ENCODE results near the gene ELK3.
"Not testable (repeated sequence)": the region's sequence is repeated elsewhere in the genome, so short reads cannot be mapped to it uniquely, and the experiment has no call there.

ELK3 gene

GRCh38 chr12:96310067-96310466, 115.9 kb downstream of the ELK3 start:
- no peak for DNase-seq (ENCODE audit: low spot score)

- DNase-seq (ENCODE audit: low spot score) = no peak
Observed at GRCh38 chr12:96311191-96311590, 117.0 kb downstream of the ELK3 start.

GRCh38 chr12:96313606-96314005, 119.4 kb downstream of the ELK3 start:
- no peak for DNase-seq (ENCODE audit: low spot score)

GRCh38 chr12:96314723-96315122, 120.5 kb downstream of the ELK3 start:
- no peak for DNase-seq (ENCODE audit: low spot score)

- DNase-seq (ENCODE audit: low spot score) = not testable (repeated sequence)
Observed at GRCh38 chr12:96315741-96316481, 121.7 kb downstream of the ELK3 start.

GRCh38 chr12:96317801-96318200, 123.6 kb downstream of the ELK3 start:
- DNase-seq (ENCODE audit: low spot score) = not testable (repeated sequence)

Data from HuH-7.5 (cell line).